ENCODE data around the gene HOXC11.

Gene HOXC11

GRCh38 chr12:54011665-54012532, 39.0 kb downstream of the HOXC11 start:
- no peak for FAIRE-seq
- DNase-seq (ENCODE audit: insufficient read length, low spot score): no peak
- TF ChIP-seq POU2F2 (IDR thresholded peaks at IDR 0.05; ENCODE audit: low read depth, low read length) (no peak), POLR2AphosphoS5 (IDR thresholded peaks at IDR 0.05; ENCODE audit: low read depth, low read length) (no peak), TAF1 (IDR thresholded peaks at IDR 0.05; ENCODE audit: low read depth, low read length) (no peak), POLR2A (IDR thresholded peaks at IDR 0.05; ENCODE audit: low read depth, low read length) (no peak), SPI1 (IDR thresholded peaks at IDR 0.05; ENCODE audit: low read depth, low read length) (no peak), PAX5 (IDR thresholded peaks at IDR 0.05; ENCODE audit: insufficient read depth, low read length, severe bottlenecking) (no peak)

GRCh38 chr12:54012631-54013409, 39.9 kb downstream of the HOXC11 start:
- no peak for TF ChIP-seq SPI1 (IDR thresholded peaks at IDR 0.05; ENCODE audit: low read depth, low read length)
- no peak for TF ChIP-seq POU2F2 (IDR thresholded peaks at IDR 0.05; ENCODE audit: low read depth, low read length)
- TF ChIP-seq POLR2AphosphoS5 (IDR thresholded peaks at IDR 0.05; ENCODE audit: low read depth, low read length): no peak
- no peak for TF ChIP-seq TAF1 (IDR thresholded peaks at IDR 0.05; ENCODE audit: low read depth, low read length)
- TF ChIP-seq PAX5 (IDR thresholded peaks at IDR 0.05; ENCODE audit: insufficient read depth, low read length, severe bottlenecking): no peak
- TF ChIP-seq POLR2A (IDR thresholded peaks at IDR 0.05; ENCODE audit: low read depth, low read length): no peak
- no peak for DNase-seq (ENCODE audit: insufficient read length, low spot score)
- no peak for FAIRE-seq

GRCh38 chr12:54014377-54015017, 41.6 kb downstream of the HOXC11 start:
- TF ChIP-seq PAX5 (IDR thresholded peaks at IDR 0.05; ENCODE audit: insufficient read depth, low read length, severe bottlenecking) (no peak), POLR2A (IDR thresholded peaks at IDR 0.05; ENCODE audit: low read depth, low read length) (no peak), SPI1 (IDR thresholded peaks at IDR 0.05; ENCODE audit: low read depth, low read length) (no peak), POU2F2 (IDR thresholded peaks at IDR 0.05; ENCODE audit: low read depth, low read length) (no peak), TAF1 (IDR thresholded peaks at IDR 0.05; ENCODE audit: low read depth, low read length) (no peak), POLR2AphosphoS5 (IDR thresholded peaks at IDR 0.05; ENCODE audit: low read depth, low read length) (no peak)
- FAIRE-seq: no peak
- DNase-seq (ENCODE audit: insufficient read length, low spot score): no peak

GRCh38 chr12:54015018-54015931, 42.3 kb downstream of the HOXC11 start:
- no peak for DNase-seq (ENCODE audit: insufficient read length, low spot score)
- no peak for FAIRE-seq
- TF ChIP-seq POU2F2 (IDR thresholded peaks at IDR 0.05; ENCODE audit: low read depth, low read length) (no peak), POLR2AphosphoS5 (IDR thresholded peaks at IDR 0.05; ENCODE audit: low read depth, low read length) (no peak), POLR2A (IDR thresholded peaks at IDR 0.05; ENCODE audit: low read depth, low read length) (no peak), SPI1 (IDR thresholded peaks at IDR 0.05; ENCODE audit: low read depth, low read length) (no peak), TAF1 (IDR thresholded peaks at IDR 0.05; ENCODE audit: low read depth, low read length) (no peak), PAX5 (IDR thresholded peaks at IDR 0.05; ENCODE audit: insufficient read depth, low read length, severe bottlenecking) (no peak)

- TF ChIP-seq SPI1 (IDR thresholded peaks at IDR 0.05; ENCODE audit: low read depth, low read length): no peak
- no peak for TF ChIP-seq POLR2A (IDR thresholded peaks at IDR 0.05; ENCODE audit: low read depth, low read length)
- no peak for TF ChIP-seq POLR2AphosphoS5 (IDR thresholded peaks at IDR 0.05; ENCODE audit: low read depth, low read length)
- TF ChIP-seq PAX5 (IDR thresholded peaks at IDR 0.05; ENCODE audit: insufficient read depth, low read length, severe bottlenecking): no peak
- TF ChIP-seq POU2F2 (IDR thresholded peaks at IDR 0.05; ENCODE audit: low read depth, low read length): no peak
- no peak for TF ChIP-seq TAF1 (IDR thresholded peaks at IDR 0.05; ENCODE audit: low read depth, low read length)
- no peak for DNase-seq (ENCODE audit: insufficient read length, low spot score)
- no peak for FAIRE-seq
Observed at GRCh38 chr12:54016051-54016450, 43.1 kb downstream of the HOXC11 start.

GRCh38 chr12:54016478-54016964, 43.6 kb downstream of the HOXC11 start:
- FAIRE-seq (no peak), DNase-seq (ENCODE audit: insufficient read length, low spot score) (no peak)
- TF ChIP-seq SPI1 (IDR thresholded peaks at IDR 0.05; ENCODE audit: low read depth, low read length) (no peak), TAF1 (IDR thresholded peaks at IDR 0.05; ENCODE audit: low read depth, low read length) (no peak), POLR2A (IDR thresholded peaks at IDR 0.05; ENCODE audit: low read depth, low read length) (no peak), PAX5 (IDR thresholded peaks at IDR 0.05; ENCODE audit: insufficient read depth, low read length, severe bottlenecking) (no peak), POU2F2 (IDR thresholded peaks at IDR 0.05; ENCODE audit: low read depth, low read length) (no peak), POLR2AphosphoS5 (IDR thresholded peaks at IDR 0.05; ENCODE audit: low read depth, low read length) (no peak)

- peak; percentile 31 for FAIRE-seq
- no peak for DNase-seq (ENCODE audit: insufficient read length, low spot score)
- no peak for TF ChIP-seq POLR2A (IDR thresholded peaks at IDR 0.05; ENCODE audit: low read depth, low read length)
- no peak for TF ChIP-seq PAX5 (IDR thresholded peaks at IDR 0.05; ENCODE audit: insufficient read depth, low read length, severe bottlenecking)
- no peak for TF ChIP-seq POLR2AphosphoS5 (IDR thresholded peaks at IDR 0.05; ENCODE audit: low read depth, low read length)
- TF ChIP-seq SPI1 (IDR thresholded peaks at IDR 0.05; ENCODE audit: low read depth, low read length): no peak
Observed at GRCh38 chr12:54017027-54017788, 44.3 kb downstream of the HOXC11 start.
